Measurements from ENCODE around the gene SOCS3.

DNA sequence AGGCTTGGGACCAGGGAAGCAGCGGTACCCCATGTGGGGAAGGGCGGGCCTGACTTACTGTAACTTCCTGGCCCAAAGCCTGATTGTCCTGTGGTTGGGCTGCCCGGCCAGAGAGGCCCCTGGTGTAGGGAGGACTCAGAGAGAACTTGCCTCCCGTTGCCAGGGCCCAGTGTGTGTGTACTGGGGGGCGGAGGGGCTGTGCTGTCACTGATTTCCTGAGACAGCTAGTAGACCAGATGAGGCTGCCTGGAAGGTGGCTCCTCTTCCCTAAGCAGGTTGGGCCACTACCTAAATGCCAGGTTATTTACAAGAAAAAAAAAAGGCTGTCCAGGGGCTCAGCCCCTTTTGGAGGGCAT lies 16.7 kb downstream of the SOCS3 start:
- TF ChIP-seq POLR2AphosphoS5 (IDR thresholded peaks at IDR 0.05; ENCODE audit: borderline replicate concordance, low read depth, low read length) (no peak), EZH2 (IDR thresholded peaks at IDR 0.05) (no peak)

All from SK-N-MC (cell line).